GM19372 (cell line): ENCODE data around the gene GDF7.

Experiments used
- ATAC-seq: cut with Tn5 transposase; IDR thresholded peaks from one replicate; pipeline ENCODE4 v1.9.1; 2021; ENCODE audit warnings: mild to moderate bottlenecking, low read depth, moderate library complexity; ENCODE audit not compliant: unreplicated experiment

GDF7 gene

GRCh38 chr2:20657522-20658235 lies 9.3 kb upstream of the GDF7 start:
- no peak for ATAC-seq

GRCh38 chr2:20660506-20661420 lies 6.2 kb upstream of the GDF7 start:
- no peak for ATAC-seq

- ATAC-seq, result peak; percentile 51
Measured at GRCh38 chr2:20661421-20662307, 5.3 kb upstream of the GDF7 start.

- ATAC-seq, result no peak
Measured at GRCh38 chr2:20662308-20662937, 4.5 kb upstream of the GDF7 start.

- ATAC-seq, result no peak
Measured at GRCh38 chr2:20663196-20664070, 3.5 kb upstream of the GDF7 start.

- no peak for ATAC-seq
Measured at GRCh38 chr2:20664071-20664390, 2.9 kb upstream of the GDF7 start.

GRCh38 chr2:20664431-20665242 lies 2.3 kb upstream of the GDF7 start:
- no peak for ATAC-seq

GRCh38 chr2:20665243-20666004 lies 1.5 kb upstream of the GDF7 start:
- no peak for ATAC-seq

GRCh38 chr2:20666005-20666303 lies 990 bp upstream of the GDF7 start:
- ATAC-seq, result no peak

- ATAC-seq, result no peak
Measured at GRCh38 chr2:20667151-20667530, 197 bp downstream of the GDF7 start.

- no peak for ATAC-seq
Measured at GRCh38 chr2:20667531-20668401, 822 bp downstream of the GDF7 start.

GRCh38 chr2:20668451-20668850 lies 1.5 kb downstream of the GDF7 start:
- ATAC-seq, result no peak

GRCh38 chr2:20668871-20669475 lies 2.0 kb downstream of the GDF7 start:
- ATAC-seq, result no peak

- ATAC-seq, result no peak
Measured at GRCh38 chr2:20669562-20670314, 2.8 kb downstream of the GDF7 start.

GRCh38 chr2:20670315-20671035 lies 3.5 kb downstream of the GDF7 start:
- ATAC-seq, result no peak
